Thyroid gland (tissue), 4 donors: ENCODE measurements around the gene SULT1A4. TPM values are rescaled to one million over a fixed set of nuclear protein-coding genes. Genes with fewer than 3 reads are reported as not detected.
"Not testable (repeated sequence)": the region's sequence is repeated elsewhere in the genome, so short reads cannot be mapped to it uniquely, and the experiment has no call there.

Source experiments
- DNase-seq, 2 donors: peaks; one replicate each; pipeline ENCODE4 v3.0.0-alpha.2; 2019
- H3K27ac ChIP-seq, 3 donors: fragments of 200-600 bp; sonication (generic); 1 replicate in 2 of 3; 2 replicates in 1 of 3; pipeline ENCODE4 v1.5.1; 2016 to 2019; ENCODE audit warnings: mild to moderate bottlenecking in 1 of 3, moderate library complexity in 1 of 3
- H3K27me3 ChIP-seq: fragments of 200-600 bp; sonication (generic); one replicate; pipeline ENCODE4 v1.5.1; 2019
- H3K36me3 ChIP-seq, 2 donors: fragments of 200-600 bp; sonication (generic); one replicate each; pipeline ENCODE4 v1.5.1; 2016 to 2019
- H3K4me1 ChIP-seq, 2 donors: fragments of 200-600 bp; sonication (generic); one replicate each; pipeline ENCODE4 v1.5.1; 2017 to 2019
- H3K4me3 ChIP-seq, 3 donors: fragments of 200-600 bp; sonication (generic); replicated peaks in 1 of 3; 1 replicate in 2 of 3; 2 replicates in 1 of 3; pipeline ENCODE4 v1.5.1; 2016; ENCODE audit warnings: mild to moderate bottlenecking in 1 of 3
- H3K9me3 ChIP-seq: fragments of 200-600 bp; sonication (generic); one replicate; pipeline ENCODE4 v1.5.1; 2017
- WGBS, 2 donors: methylation state at CpG; one replicate each; pipeline ENCODE4 v1.1.5; 2017; 5-methylcytosine and 5-hydroxymethylcytosine counted together
- intact Hi-C: fragments of 100-400 bp; cut with DNase I; formaldehyde crosslinking; loops from one replicate; pipeline ENCODE4 v1.15.1; 2023
- small RNA-seq: library from RNA; depleted of rRNA; stranded (forward); fragments of <200 nt; gene quantifications from one replicate; pipeline ENCODE3, GENCODE V24; 2016
- total RNA-seq, 4 donors: library from RNA; depleted of rRNA; stranded (reverse); fragments of >200 nt; gene quantifications; one replicate each; pipeline ENCODE4 v1.2.3, GENCODE V29; 2016

The SULT1A4 gene
- total RNA-seq, 4 donors from 2014 or later = 2.0 to 3.9 (median 3.8) TPM; not detected in 1

DNA sequence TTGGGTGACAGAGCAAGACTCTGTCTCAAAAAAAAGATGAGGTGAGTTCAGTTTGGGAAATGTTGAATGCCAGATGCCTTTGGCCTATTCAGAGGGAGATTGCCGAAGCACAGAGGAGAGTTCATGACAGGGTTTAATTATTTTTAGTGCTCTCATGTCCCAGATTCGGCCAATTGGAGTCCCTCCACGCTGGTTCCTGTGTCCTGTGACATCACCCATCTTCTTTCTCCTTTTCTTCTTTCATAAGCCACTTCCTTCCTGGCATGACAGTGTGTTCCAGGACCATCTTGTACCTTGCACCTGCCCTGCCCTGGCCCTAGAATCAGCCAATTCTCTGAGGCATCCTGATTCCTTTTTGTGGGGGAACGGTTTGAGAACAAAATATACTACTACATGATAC lies 12.4 kb downstream of the SULT1A4 start:
- H3K4me1 ChIP-seq, H3K9me3 ChIP-seq, intact Hi-C loops, H3K36me3 ChIP-seq, H3K4me3 ChIP-seq, H3K27me3 ChIP-seq, DNase-seq, H3K27ac ChIP-seq: not testable (repeated sequence)
- no CpG with 5 or more reads among the region's 4 CpGs for WGBS, 2 donors

DNA sequence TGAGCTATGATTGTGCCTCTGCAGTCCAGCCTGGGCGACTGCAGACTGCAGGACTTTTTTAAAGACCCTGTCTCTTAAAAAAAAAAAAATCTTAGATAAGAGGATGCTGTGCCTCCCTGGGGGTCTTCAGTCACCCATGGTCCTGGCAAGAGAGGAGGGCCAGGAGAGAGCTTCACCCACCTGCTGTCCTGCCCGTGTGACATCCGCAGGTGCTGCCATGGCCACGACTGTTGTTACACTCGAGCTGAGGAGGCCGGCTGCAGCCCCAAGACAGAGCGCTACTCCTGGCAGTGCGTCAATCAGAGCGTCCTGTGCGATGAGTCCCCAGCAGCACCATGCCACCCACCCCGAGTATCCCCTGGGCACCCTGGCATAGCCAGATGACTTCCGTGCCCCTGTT lies 22.6 kb downstream of the SULT1A4 start:
- H3K9me3 ChIP-seq, H3K36me3 ChIP-seq, H3K4me3 ChIP-seq, H3K4me1 ChIP-seq, H3K27ac ChIP-seq, H3K27me3 ChIP-seq, intact Hi-C loops: not testable (repeated sequence)
- DNase-seq = peak in 1 of 2 donors; percentile 1
- WGBS, 2 donors = 73 to 87% methylated on average over 5 to 6 of the region's 12 CpGs

DNA sequence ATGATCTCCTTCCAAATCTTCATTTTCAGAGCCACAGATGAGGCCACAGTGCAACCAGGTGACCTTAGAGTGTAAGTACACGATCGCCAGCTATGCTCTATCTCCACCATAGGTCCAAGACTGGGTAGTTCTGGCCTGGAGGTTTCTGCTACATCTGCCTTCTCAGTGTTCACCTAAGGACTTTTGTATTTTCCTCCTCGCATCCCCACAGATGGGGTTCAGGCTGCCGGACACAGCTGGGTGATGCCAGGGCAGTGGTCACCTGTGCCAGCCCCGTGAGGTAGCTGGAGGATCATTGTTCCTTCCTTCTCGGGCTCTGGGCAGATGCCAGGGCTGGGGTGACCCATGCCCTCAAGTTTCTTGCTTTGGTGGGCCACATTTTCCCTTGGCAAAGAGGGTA lies 46.6 kb downstream of the SULT1A4 start, which contains the start of gene NPIPB12:
TSS of gene NPIPB12 (minus strand) at position 101 of the 400 bp plus-strand sequence.
- H3K4me3 ChIP-seq, H3K27me3 ChIP-seq, H3K9me3 ChIP-seq, intact Hi-C loops, H3K36me3 ChIP-seq, H3K27ac ChIP-seq, H3K4me1 ChIP-seq, DNase-seq: not testable (repeated sequence)
- WGBS, 2 donors = no CpG with 5 or more reads among the region's 6 CpGs

Small RNA genes lying within 50 kb of the gene (small RNA-seq; reads per million reads assigned to genes)
- gene AC133555.2 = not detected

Other genes with a start within 250 kb of the SULT1A4 start
- gene NPIPB11, start 53.2 kb upstream of the SULT1A4 start, total RNA-seq = 1 to 10 TPM in 3 of 4 donors, not detected in 1; 1.2 to 6.2 (median 2.2) TPM
- 10 to 100 TPM in 3 of 4 donors, 1 to 10 TPM in 1; 7.8 to 19.1 (median 15.5) TPM for gene BOLA2, start 5.6 kb upstream of the SULT1A4 start, total RNA-seq
- 10 to 100 TPM; 12.4 to 34.6 (median 28.9) TPM for gene SLX1B, start 5.4 kb upstream of the SULT1A4 start, total RNA-seq
- 10 to 100 TPM; 30.7 to 73.1 (median 56.2) TPM for gene NPIPB12, start 46.5 kb downstream of the SULT1A4 start, total RNA-seq
- 1 to 10 TPM in 1 of 4 donors, under 1 TPM in 3; 0.67 to 3.4 (median 0.86) TPM for gene SPN, start 203.3 kb downstream of the SULT1A4 start, total RNA-seq
- gene QPRT, start 219.3 kb downstream of the SULT1A4 start, total RNA-seq = 1 to 10 TPM; 1.7 to 5.6 (median 3.0) TPM